HUES6 (cell line): ENCODE data around the gene SMARCC2.
A peak's percentile ranks its signal among the peaks of the same experiment; 100 is the strongest.

Experiments
- H3K27ac ChIP-seq: 2 replicates; pipeline ENCODE4 v1.7.0; 2013; ENCODE audit warnings: low read depth, mild to moderate bottlenecking, low read length, inconsistent platforms
- H3K27me3 ChIP-seq: 2 replicates; pipeline ENCODE4 v1.6.1; 2013; ENCODE audit warnings: low read length; ENCODE audit not compliant: control insufficient read depth, insufficient read depth
- H3K36me3 ChIP-seq: 2 replicates; pipeline ENCODE4 v1.6.1; 2013; ENCODE audit warnings: low read length; ENCODE audit not compliant: control insufficient read depth, insufficient read depth
- H3K4me1 ChIP-seq: 2 replicates; pipeline ENCODE4 v1.6.1; 2013; ENCODE audit warnings: low read length; ENCODE audit not compliant: control insufficient read depth, insufficient read depth
- H3K4me3 ChIP-seq: 2 replicates; pipeline ENCODE4 v1.5.1; 2013; ENCODE audit warnings: low read depth, low read length
- H3K9ac ChIP-seq: one replicate; pipeline ENCODE4 v1.6.1; 2013; ENCODE audit warnings: mild to moderate bottlenecking, low read length
- H3K9me3 ChIP-seq: 2 replicates; pipeline ENCODE4 v1.6.1; 2013; ENCODE audit warnings: low read depth, low read length; ENCODE audit not compliant: control insufficient read depth, insufficient read depth

The SMARCC2 gene

DNA sequence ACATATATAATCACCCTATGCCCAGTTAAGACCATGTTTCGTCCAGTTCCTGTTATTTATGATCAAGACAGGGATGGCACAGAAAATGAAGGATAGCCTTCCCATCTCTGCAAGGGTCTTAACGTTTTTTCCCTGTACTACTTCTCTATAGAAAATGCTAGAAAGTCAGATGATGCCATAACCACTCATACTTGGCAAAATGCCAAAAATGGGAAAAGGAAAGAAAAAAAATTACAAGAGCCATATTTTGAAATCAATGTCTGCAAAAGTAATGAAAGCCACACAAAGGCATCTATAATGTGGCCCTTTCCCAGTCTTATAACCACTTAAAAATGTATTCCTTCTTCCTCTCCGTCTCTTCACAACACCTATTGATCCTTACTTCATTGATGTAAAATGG lies 38.7 kb downstream of the SMARCC2 start:
- H3K36me3 ChIP-seq: peaks cover 11% of the 10 kb centered on the region
- no peak overlapping the region for H3K9ac ChIP-seq
- no peaks in the 10 kb centered on the region for H3K27me3 ChIP-seq
- no peaks in the 10 kb centered on the region for H3K9me3 ChIP-seq
- H3K4me3 ChIP-seq: no peak overlapping the region
- H3K27ac ChIP-seq: no peak overlapping the region
- peaks cover 12% of the 10 kb centered on the region for H3K4me1 ChIP-seq

DNA sequence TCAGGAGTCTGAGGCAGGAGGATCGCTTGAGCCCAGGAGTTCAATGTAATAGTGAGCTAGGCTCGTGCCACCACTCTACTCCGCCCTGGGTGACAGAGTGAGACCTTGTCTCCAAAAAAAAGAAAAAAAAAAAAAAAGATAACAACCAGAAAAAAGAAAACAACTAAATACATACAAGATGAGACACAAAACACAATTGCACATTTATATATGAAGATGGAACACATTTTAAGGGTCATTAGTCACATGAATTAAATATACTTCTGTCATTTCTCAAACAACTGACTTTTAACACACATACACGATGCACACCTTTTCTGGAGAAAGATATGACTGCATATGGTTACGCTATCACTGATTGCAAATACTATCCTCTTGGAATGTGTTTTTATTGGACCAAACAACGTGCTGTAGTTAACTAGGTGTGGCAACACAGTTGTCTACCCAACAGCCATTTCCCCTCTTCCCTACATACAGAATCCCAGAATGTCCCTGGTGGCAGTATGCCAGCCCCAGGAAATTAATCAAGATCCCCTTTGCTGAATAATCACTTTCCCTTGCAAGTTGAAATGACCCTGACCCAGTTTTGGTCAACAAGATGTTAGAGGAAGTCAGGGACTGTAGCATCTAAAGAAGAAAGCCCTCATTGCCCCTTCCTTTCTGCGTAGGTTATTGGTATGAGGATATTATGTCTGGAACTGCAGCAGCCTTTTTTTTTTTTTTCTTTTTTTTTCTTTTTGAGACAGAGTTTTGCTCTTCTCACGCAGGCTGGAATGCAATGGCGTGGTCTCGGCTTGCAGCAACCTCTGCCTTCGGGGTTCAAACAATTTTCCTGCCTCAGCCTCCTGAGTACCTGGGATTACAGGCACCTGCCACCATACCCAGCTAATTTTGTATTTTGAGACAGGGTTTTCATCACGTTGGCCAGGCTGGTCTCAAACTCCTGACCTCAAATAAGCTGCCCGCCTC lies 42.5 kb downstream of the SMARCC2 start:
- peaks cover 4% of the 10 kb centered on the region; the same call in 1 of the 2 replicates for H3K4me1 ChIP-seq
- H3K27ac ChIP-seq: no peak overlapping the region
- H3K27me3 ChIP-seq: no peaks in the 10 kb centered on the region
- H3K4me3 ChIP-seq: no peak overlapping the region
- no peak overlapping the region for H3K9ac ChIP-seq
- H3K9me3 ChIP-seq: no peaks in the 10 kb centered on the region
- peaks cover 36% of the 10 kb centered on the region for H3K36me3 ChIP-seq

DNA sequence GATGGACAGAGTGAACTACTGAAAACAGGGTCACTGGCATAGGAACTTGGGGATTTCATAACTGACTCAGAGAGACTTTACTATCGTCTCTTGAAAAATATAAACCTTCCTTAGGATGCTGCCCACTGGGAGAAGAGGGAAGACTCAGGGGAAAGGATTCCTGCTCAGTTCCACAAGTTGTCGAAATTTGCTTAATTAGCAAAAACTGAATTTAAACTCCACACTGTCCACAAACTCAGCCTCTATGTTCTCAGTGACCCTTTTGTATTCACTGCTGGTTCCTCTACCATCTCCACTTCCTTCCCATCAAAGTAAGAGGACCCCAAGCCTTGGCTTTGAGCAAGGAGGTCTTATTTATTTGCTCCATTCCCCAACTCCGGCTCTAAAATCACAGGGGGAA lies 44.1 kb downstream of the SMARCC2 start:
- no peak overlapping the region for H3K27ac ChIP-seq
- H3K4me3 ChIP-seq: no peak overlapping the region
- H3K27me3 ChIP-seq: no peaks in the 10 kb centered on the region
- no peaks in the 10 kb centered on the region for H3K9me3 ChIP-seq
- H3K36me3 ChIP-seq: peaks cover 46% of the 10 kb centered on the region
- no peaks in the 10 kb centered on the region for H3K4me1 ChIP-seq
- no peak overlapping the region for H3K9ac ChIP-seq

DNA sequence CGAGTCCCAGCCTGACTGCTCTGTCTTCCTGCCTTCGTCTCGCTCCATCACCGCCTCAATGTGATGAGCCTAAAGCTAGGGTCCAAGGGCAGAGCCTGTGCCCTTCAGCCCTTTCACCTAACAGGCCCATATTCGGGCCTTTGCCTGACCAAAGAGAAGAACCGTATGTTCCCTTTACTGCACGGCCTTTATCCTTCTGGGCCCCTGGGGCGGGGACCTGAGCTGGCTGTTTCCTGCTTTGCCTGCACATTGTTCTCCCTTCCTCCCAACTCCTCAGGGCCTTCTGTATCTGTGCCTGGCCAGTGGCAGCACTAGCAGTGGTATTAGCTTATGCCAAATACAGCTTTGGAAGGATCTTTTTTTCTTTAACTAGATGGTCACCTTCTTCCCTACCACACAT lies 45.4 kb downstream of the SMARCC2 start:
- no peak overlapping the region for H3K27ac ChIP-seq
- peaks cover 58% of the 10 kb centered on the region for H3K36me3 ChIP-seq
- H3K4me1 ChIP-seq: no peaks in the 10 kb centered on the region

DNA sequence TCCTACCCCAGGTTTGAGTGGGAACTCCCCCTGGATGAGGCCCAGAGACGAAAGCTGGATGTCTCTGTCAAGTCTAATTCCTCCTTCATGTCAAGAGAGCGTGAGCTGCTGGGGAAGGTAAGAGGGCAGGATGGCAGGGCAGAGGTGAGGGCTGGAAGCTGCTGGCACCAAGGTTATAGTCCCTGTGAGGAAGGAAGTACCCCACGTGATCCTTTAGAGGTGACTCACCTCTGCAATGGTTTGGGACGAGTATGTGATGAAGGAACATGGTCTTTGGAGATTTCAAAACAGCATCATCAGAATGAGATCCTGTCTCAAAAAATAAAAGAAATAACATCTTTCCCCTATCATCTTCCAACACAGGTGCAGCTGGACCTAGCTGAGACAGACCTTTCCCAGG lies 46.1 kb downstream of the SMARCC2 start:
- Histone ChIP-seq H3K4me3 (no peak overlapping the region), H3K9ac (no peak overlapping the region), H3K36me3 (peaks cover 64% of the 10 kb centered on the region), H3K27me3 (no peaks in the 10 kb centered on the region), H3K9me3 (no peaks in the 10 kb centered on the region), H3K27ac (no peak overlapping the region), H3K4me1 (no peaks in the 10 kb centered on the region)

More for the DNA sequence above, 45.4 kb downstream of the SMARCC2 start:
- Histone ChIP-seq H3K9me3 (no peaks in the 10 kb centered on the region), H3K27me3 (no peaks in the 10 kb centered on the region), H3K4me3 (no peak overlapping the region), H3K9ac (no peak overlapping the region)

DNA sequence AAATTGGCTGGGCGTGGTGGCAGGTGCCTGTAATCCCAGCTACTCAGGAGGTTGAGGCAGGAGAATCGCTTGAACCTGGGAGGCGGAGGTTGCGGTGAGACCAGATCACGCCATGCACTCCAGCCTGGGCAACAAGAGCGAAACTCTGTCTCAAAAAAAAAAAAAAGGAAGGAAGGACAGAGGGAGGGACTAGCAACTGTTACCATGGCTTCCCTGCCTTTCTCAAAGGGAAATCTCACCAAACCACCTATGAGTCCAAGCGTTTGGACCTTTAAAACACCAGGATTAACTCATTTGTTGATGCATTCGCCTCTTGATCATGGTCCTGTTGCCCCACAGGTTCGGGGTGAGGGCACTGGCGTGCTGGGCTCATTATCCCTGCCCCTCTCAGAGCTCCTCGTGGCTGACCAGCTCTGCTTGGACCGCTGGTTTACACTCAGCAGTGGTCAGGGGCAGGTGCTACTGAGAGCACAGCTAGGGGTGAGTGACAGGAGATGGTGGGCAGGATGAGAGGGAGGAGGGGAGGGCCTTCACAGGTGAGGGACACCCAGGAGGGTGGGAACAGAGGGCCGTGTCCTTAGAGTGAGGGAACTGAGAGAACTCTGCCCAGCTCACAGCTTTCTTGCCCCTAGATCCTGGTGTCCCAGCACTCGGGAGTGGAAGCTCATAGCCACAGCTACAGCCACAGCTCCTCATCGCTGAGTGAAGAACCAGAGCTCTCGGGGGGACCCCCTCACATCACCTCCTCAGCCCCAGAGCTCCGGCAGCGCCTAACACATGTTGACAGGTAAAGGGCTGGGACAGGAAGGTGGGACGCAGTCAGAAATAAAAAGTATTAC lies 47.1 kb downstream of the SMARCC2 start:
- H3K27me3 ChIP-seq: no peaks in the 10 kb centered on the region
- no peaks in the 10 kb centered on the region for H3K9me3 ChIP-seq
- H3K36me3 ChIP-seq: peaks cover 75% of the 10 kb centered on the region
- H3K4me1 ChIP-seq: no peaks in the 10 kb centered on the region
- H3K27ac ChIP-seq: no peak overlapping the region
- no peak overlapping the region for H3K4me3 ChIP-seq
- no peak overlapping the region for H3K9ac ChIP-seq

DNA sequence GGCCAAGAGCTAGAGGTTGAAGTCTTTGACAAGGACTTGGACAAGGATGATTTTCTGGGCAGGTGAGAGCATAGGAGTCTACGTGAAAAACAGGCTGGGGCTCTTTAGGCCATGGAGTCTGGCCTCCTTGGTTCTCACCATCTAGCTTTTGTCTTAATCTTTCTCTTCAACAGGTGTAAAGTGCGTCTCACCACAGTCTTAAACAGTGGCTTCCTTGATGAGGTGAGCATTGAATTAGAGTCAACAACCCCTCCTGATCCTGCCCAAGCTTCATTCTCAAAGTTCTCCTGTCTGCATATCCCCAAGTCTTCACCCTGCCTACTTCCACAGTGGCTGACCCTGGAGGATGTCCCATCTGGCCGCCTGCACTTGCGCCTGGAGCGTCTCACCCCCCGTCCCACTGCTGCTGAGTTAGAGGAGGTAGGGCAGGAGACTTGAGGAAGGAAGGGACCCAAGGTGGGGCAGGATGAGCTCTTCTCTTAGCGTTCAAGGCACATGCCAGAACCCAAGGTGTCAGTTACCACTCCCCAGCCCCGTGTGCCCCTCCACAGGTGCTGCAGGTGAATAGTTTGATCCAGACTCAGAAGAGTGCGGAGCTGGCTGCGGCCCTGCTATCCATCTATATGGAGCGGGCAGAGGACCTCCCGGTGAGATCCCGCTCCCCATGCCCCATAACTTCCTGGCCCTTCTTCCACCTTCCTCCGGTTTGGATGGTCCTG lies 51.3 kb downstream of the SMARCC2 start:
- H3K4me1 ChIP-seq: no peaks in the 10 kb centered on the region
- no peaks in the 10 kb centered on the region for H3K9me3 ChIP-seq
- H3K4me3 ChIP-seq: no peak overlapping the region
- peaks cover 86% of the 10 kb centered on the region for H3K36me3 ChIP-seq
- H3K9ac ChIP-seq: no peak overlapping the region
- no peaks in the 10 kb centered on the region for H3K27me3 ChIP-seq
- no peak overlapping the region for H3K27ac ChIP-seq

DNA sequence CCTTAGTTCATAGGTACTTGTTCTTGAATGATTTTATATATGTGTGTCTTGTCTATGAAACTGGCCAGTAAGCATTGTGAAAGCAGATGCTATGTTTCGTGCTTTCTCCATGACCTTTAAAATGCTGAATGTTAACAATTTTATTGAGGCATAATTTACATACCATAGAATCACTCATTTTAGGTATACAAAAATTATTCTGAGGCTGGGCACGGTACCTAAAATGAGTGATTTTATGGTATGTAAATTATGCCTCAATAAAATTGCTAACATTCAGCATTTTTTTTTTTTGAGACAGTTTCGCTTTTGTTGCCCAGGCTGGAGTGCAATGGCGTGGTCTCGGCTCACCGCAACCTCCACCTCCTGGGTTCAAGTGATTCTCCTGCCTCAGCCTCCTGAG lies 54.4 kb downstream of the SMARCC2 start:
- H3K4me3 ChIP-seq: no peak overlapping the region
- peaks cover 88% of the 10 kb centered on the region for H3K36me3 ChIP-seq
- no peaks in the 10 kb centered on the region for H3K4me1 ChIP-seq
- no peak overlapping the region for H3K27ac ChIP-seq
- H3K27me3 ChIP-seq: no peaks in the 10 kb centered on the region
- no peaks in the 10 kb centered on the region for H3K9me3 ChIP-seq
- H3K9ac ChIP-seq: no peak overlapping the region

DNA sequence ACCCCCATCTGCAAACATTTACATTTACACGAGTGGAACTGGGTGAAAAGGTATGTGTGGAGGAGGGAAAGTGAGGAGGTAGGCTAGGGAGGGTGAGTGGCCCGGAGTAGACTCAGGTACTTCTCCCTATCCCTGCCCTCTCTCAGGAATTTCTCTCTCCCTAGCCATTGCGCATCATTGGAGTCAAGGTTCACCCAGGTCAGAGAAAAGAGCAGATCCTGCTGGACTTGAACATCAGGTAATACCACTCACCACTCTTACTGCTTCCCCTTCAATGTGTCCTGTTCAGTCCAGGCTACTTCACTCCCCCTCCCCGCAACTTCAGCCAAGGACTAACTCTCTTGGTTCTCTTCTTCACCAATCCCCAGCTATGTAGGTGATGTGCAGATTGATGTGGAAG lies 58.4 kb downstream of the SMARCC2 start:
- Histone ChIP-seq H3K27me3 (no peaks in the 10 kb centered on the region), H3K9ac (no peak overlapping the region), H3K4me1 (peaks cover 18% of the 10 kb centered on the region), H3K36me3 (peaks cover 50% of the 10 kb centered on the region), H3K9me3 (no peaks in the 10 kb centered on the region), H3K4me3 (no peak overlapping the region), H3K27ac (no peak overlapping the region)

DNA sequence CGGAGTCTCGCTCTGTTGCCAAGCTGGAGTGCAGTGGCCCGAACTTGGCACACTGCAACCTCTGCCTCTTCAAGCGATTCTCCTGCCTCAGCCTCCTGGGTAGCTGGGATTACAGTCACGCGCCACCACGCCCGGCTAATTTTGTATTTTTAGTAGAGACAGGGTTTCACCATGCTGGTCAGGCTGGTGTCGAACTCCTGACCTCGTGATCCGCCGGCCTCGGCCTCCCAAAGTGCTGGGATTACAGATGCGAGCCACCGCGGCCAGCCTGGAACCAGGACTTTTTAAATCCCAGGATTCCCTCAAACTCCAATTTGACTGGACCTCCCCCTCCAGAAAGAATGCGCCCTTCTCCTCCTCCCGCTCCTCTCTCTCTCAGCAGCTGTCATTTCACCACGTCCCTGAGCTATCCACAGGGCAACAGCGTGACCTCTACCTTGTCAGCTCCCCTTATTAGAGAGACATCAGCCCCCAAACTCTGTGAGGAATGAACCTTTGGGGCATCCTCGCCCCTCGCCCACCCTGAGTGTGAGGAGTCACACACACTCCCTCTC lies 59.3 kb downstream of the SMARCC2 start:
- no peaks in the 10 kb centered on the region for H3K27me3 ChIP-seq
- no peaks in the 10 kb centered on the region for H3K9me3 ChIP-seq
- peak overlapping the region; percentile 98 for H3K4me3 ChIP-seq
- no peak overlapping the region for H3K27ac ChIP-seq
- peaks cover 18% of the 10 kb centered on the region for H3K4me1 ChIP-seq
- H3K36me3 ChIP-seq: peaks cover 47% of the 10 kb centered on the region
- no peak overlapping the region for H3K9ac ChIP-seq
